Prostate gland (tissue), 2 donors: Measurements from ENCODE around the gene SMYD3. TPM values are rescaled to one million over a fixed set of nuclear protein-coding genes. Genes with fewer than 3 reads are reported as not detected.

ENCODE experiments used
- DNase-seq: peaks from one replicate; pipeline ENCODE4 v3.0.0-alpha.2; 2019; ENCODE audit warnings: low spot score
- H3K27ac ChIP-seq, 2 donors: fragments of 200-600 bp; sonication (generic); 2 replicates each; pipeline ENCODE4 v1.5.1; 2017 to 2019
- H3K27me3 ChIP-seq: fragments of 200-600 bp; sonication (generic); replicated peaks from 2 replicates; pipeline ENCODE4 v1.5.1; 2019; ENCODE audit not compliant: insufficient read depth
- H3K36me3 ChIP-seq, 2 donors: fragments of 200-600 bp; sonication (generic); 1 replicate in 1 of 2; 2 replicates in 1 of 2; pipeline versions ENCODE4 v1.5.1 to v1.8.1; 2017 to 2019
- H3K4me1 ChIP-seq: fragments of 200-600 bp; sonication (generic); replicated peaks from 2 replicates; pipeline ENCODE4 v1.5.1; 2019
- H3K4me3 ChIP-seq, 2 donors: fragments of 200-600 bp; sonication (generic); 2 replicates each; pipeline ENCODE4 v1.5.1; 2017 to 2019
- H3K9me3 ChIP-seq: fragments of 200-600 bp; sonication (generic); 2 replicates; pipeline ENCODE4 v1.5.1; 2017
- POLR2A ChIP-seq: fragments of 450-650 bp; IDR thresholded peaks from one replicate; pipeline ENCODE4 v1.6.1; 2016; ENCODE audit warnings: antibody characterized with exemption, mild to moderate bottlenecking
- POLR2AphosphoS5 ChIP-seq: sonication (generic); formaldehyde crosslinking; IDR thresholded peaks from one replicate; pipeline ENCODE4 v1.6.1; 2017; ENCODE audit warnings: antibody characterized with exemption
- WGBS: methylation state at CpG from one replicate; pipeline ENCODE4 v1.1.5; 2018; 5-methylcytosine and 5-hydroxymethylcytosine counted together
- intact Hi-C: fragments of 100-400 bp; cut with DNase I; formaldehyde crosslinking; loops from one replicate; pipeline ENCODE4 v1.14.2; 2022
- total RNA-seq, 2 donors: library from RNA; depleted of rRNA; stranded (reverse); fragments of >200 nt; gene quantifications; one replicate each; pipeline ENCODE4 v1.1.0, GENCODE V29; 2016
- TF ChIP-seq, protein P1 (sequence below), 4 experiments: fragments of 200-600 bp in 2 of 4; fragments of 450-650 bp in 2 of 4; sonication (generic) in 2 of 4; IDR thresholded peaks; 1 replicate in 3 of 4; 2 replicates in 1 of 4; pipeline ENCODE4 v1.5.1; 2016 to 2019; ENCODE audit warnings: antibody characterized with exemption in 4 of 4, mild to moderate bottlenecking in 2 of 4, moderate library complexity in 2 of 4

SMYD3 gene
- total RNA-seq, 2 donors from 2014 or later = 19.8 to 23.9 TPM

GRCh38 chr1:245872475-245872874, 634.6 kb downstream of the SMYD3 start:
- Histone ChIP-seq H3K9me3 (no peaks in the 10 kb centered on the region), H3K4me1 (no peaks in the 10 kb centered on the region), H3K4me3 (no peak overlapping the region), H3K27me3 (no peaks in the 10 kb centered on the region), H3K36me3 (no peaks in the 10 kb centered on the region), H3K27ac (no peak overlapping the region)
- TF ChIP-seq POLR2A (no peak), POLR2AphosphoS5 (no peak)
- TF ChIP-seq, protein P1, sequence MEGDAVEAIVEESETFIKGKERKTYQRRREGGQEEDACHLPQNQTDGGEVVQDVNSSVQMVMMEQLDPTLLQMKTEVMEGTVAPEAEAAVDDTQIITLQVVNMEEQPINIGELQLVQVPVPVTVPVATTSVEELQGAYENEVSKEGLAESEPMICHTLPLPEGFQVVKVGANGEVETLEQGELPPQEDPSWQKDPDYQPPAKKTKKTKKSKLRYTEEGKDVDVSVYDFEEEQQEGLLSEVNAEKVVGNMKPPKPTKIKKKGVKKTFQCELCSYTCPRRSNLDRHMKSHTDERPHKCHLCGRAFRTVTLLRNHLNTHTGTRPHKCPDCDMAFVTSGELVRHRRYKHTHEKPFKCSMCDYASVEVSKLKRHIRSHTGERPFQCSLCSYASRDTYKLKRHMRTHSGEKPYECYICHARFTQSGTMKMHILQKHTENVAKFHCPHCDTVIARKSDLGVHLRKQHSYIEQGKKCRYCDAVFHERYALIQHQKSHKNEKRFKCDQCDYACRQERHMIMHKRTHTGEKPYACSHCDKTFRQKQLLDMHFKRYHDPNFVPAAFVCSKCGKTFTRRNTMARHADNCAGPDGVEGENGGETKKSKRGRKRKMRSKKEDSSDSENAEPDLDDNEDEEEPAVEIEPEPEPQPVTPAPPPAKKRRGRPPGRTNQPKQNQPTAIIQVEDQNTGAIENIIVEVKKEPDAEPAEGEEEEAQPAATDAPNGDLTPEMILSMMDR (IDR thresholded peaks at IDR 0.05) = no peak
- intact Hi-C loops = loop anchor here (5.0 kb wide), 1 partner anchor 130 kb away; no protein-coding TSS in a partner anchor
- 91% methylated on average over 8 of the region's 8 CpGs for WGBS
- no peak for DNase-seq

DNA sequence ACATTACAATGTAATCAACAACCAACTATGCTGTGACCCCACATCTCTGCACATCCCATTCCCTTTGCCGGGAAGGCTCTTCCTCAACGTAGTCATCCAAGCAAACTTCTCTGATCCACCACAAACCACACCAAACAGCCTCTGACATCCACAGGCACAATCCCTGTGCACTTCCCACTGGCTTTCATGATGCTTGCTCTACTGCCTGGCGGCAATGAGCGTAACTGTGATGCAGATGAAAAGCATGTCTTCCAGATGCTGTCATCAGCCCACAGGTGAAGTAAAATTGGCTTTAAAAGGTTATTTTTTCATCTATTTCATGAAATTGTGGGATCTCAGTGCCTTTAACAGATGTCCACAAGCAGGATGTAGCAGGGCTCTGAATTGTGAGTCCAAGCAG, 635.2 kb downstream of the SMYD3 start:
- no peaks in the 10 kb centered on the region for H3K4me1 ChIP-seq
- H3K27ac ChIP-seq = no peak overlapping the region
- no peak for TF ChIP-seq POLR2AphosphoS5
- TF ChIP-seq POLR2A = no peak
- TF ChIP-seq, protein P1 (IDR thresholded peaks at IDR 0.05) = no peak
- intact Hi-C loops = loop anchor here (5.0 kb wide), 1 partner anchor 130 kb away; no protein-coding TSS in a partner anchor
- no peaks in the 10 kb centered on the region for H3K9me3 ChIP-seq
- H3K27me3 ChIP-seq = no peaks in the 10 kb centered on the region
- 91% methylated on average over 4 of the region's 4 CpGs for WGBS
- no peaks in the 10 kb centered on the region for H3K36me3 ChIP-seq
- no peak for DNase-seq
- H3K4me3 ChIP-seq = no peak overlapping the region

- no peak overlapping the region for H3K4me3 ChIP-seq
- no peaks in the 10 kb centered on the region for H3K4me1 ChIP-seq
- no peaks in the 10 kb centered on the region for H3K36me3 ChIP-seq
- WGBS = 87% methylated on average over 2 of the region's 2 CpGs
- H3K27me3 ChIP-seq = no peaks in the 10 kb centered on the region
- intact Hi-C loops = loop anchor here (5.0 kb wide), 1 partner anchor 131 kb away; no protein-coding TSS in a partner anchor
- TF ChIP-seq, protein P1 (IDR thresholded peaks at IDR 0.05) = no peak
- TF ChIP-seq POLR2A (no peak), POLR2AphosphoS5 (no peak)
- no peak overlapping the region for H3K27ac ChIP-seq
- H3K9me3 ChIP-seq = no peaks in the 10 kb centered on the region
- DNase-seq = no peak
These were observed 635.9 kb downstream of the SMYD3 start for GRCh38 chr1:245871191-245871590.

- no peak overlapping the region for H3K4me3 ChIP-seq
- H3K4me1 ChIP-seq = no peaks in the 10 kb centered on the region
- H3K27ac ChIP-seq = no peak overlapping the region
- 81% methylated on average over 6 of the region's 6 CpGs for WGBS
- H3K27me3 ChIP-seq = no peaks in the 10 kb centered on the region
- H3K9me3 ChIP-seq = no peaks in the 10 kb centered on the region
- DNase-seq = no peak
- TF ChIP-seq POLR2AphosphoS5 (no peak), POLR2A (no peak)
- TF ChIP-seq, protein P1 (IDR thresholded peaks at IDR 0.05) = no peak
- intact Hi-C loops = loop anchor here (5.0 kb wide), 1 partner anchor 132 kb away; no protein-coding TSS in a partner anchor
- no peaks in the 10 kb centered on the region for H3K36me3 ChIP-seq
These were observed 636.4 kb downstream of the SMYD3 start for GRCh38 chr1:245870698-245871097.

- H3K4me1 ChIP-seq = no peaks in the 10 kb centered on the region
- H3K36me3 ChIP-seq = no peaks in the 10 kb centered on the region
- TF ChIP-seq, protein P1 (IDR thresholded peaks at IDR 0.05) = no peak
- no peak for TF ChIP-seq POLR2AphosphoS5
- no peak for TF ChIP-seq POLR2A
- H3K27me3 ChIP-seq = no peaks in the 10 kb centered on the region
- H3K27ac ChIP-seq = no peak overlapping the region
- no peak overlapping the region for H3K4me3 ChIP-seq
- intact Hi-C loops = loop anchor here (5.0 kb wide), 1 partner anchor 132 kb away; no protein-coding TSS in a partner anchor
- no peaks in the 10 kb centered on the region for H3K9me3 ChIP-seq
- no peak for DNase-seq
- 68% methylated on average over 7 of the region's 7 CpGs for WGBS
These were observed 637.2 kb downstream of the SMYD3 start for GRCh38 chr1:245869847-245870246.
